ENCODE data around the gene COPB1. TPM values are rescaled to one million over a fixed set of nuclear protein-coding genes. Genes with fewer than 3 reads are reported as not detected.

Gene COPB1
- polyA plus RNA-seq, 1 donor (not counting 4 experiments of a cell fraction or from before 2014, with no cell fraction given) = 169 TPM

DNA sequence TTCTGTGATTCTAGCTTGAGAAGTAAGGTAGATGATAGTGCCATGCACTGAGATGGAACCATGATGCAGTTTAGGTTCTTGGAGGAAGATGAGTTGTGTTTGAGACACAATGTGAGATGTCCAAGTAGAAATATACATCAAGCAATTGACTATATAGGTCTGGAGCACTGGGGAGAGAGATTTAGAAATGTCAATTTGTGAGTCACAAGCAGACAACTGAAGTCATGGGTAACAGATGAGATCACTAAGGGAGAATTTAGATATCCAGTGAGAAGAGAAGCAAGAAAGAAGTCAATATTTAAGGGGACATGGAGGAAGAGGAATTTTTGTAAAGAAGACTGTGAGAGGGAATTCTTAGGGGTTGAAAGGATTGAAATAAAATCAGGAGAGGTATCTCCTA is 75.5 kb downstream of the COPB1 start:
- no peaks in the 10 kb centered on the region for H3K79me2 ChIP-seq (ENCODE audit: control insufficient read depth, insufficient read depth, low read length)
- dilution Hi-C loops (cut with MboI; ENCODE audit: extremely low pct_ligation_motif_present, low sequenced_read_pairs) = no loop called here
- H3K4me3 ChIP-seq (ENCODE audit: control insufficient read depth in 2 of 3, extremely low read depth in 1 of 3, insufficient read depth in 2 of 3, low read depth in 1 of 3, low read length in 3 of 3) = no peak overlapping the region
- no peaks in the 10 kb centered on the region for H3K36me3 ChIP-seq (ENCODE audit: control insufficient read depth in 2 of 2, extremely low read depth in 1 of 2, insufficient read depth in 2 of 2, low read length in 2 of 2)
- H3K9me3 ChIP-seq (ENCODE audit: control insufficient read depth, low read depth, low read length) = no peaks in the 10 kb centered on the region
- H3K4me1 ChIP-seq (ENCODE audit: control insufficient read depth, extremely low read depth, insufficient read depth, low read length) = peaks cover 34% of the 10 kb centered on the region
- no peak for DNase-seq (ENCODE audit: low read depth, low spot score)
- TF ChIP-seq EZH2 (IDR thresholded peaks at IDR 0.05; ENCODE audit: low read length) = no peak
- TF ChIP-seq, protein P1, sequence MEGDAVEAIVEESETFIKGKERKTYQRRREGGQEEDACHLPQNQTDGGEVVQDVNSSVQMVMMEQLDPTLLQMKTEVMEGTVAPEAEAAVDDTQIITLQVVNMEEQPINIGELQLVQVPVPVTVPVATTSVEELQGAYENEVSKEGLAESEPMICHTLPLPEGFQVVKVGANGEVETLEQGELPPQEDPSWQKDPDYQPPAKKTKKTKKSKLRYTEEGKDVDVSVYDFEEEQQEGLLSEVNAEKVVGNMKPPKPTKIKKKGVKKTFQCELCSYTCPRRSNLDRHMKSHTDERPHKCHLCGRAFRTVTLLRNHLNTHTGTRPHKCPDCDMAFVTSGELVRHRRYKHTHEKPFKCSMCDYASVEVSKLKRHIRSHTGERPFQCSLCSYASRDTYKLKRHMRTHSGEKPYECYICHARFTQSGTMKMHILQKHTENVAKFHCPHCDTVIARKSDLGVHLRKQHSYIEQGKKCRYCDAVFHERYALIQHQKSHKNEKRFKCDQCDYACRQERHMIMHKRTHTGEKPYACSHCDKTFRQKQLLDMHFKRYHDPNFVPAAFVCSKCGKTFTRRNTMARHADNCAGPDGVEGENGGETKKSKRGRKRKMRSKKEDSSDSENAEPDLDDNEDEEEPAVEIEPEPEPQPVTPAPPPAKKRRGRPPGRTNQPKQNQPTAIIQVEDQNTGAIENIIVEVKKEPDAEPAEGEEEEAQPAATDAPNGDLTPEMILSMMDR (optimal IDR thresholded peaks at IDR 0.05 in 1 of 3, IDR thresholded peaks at IDR 0.05 in 1 of 3, conservative IDR thresholded peaks at IDR 0.05 in 1 of 3; ENCODE audit: extremely low read depth in 1 of 3, insufficient read depth in 2 of 3, low read length in 3 of 3) = no peak
- H3K9me1 ChIP-seq (ENCODE audit: control insufficient read depth, extremely low read depth, insufficient read depth, low read length) = no peaks in the 10 kb centered on the region
- no peak overlapping the region for H3K27ac ChIP-seq (ENCODE audit: control insufficient read depth, insufficient read depth, low read length)
- H3K9ac ChIP-seq (ENCODE audit: control insufficient read depth, extremely low read depth, insufficient read depth, low read length) = no peak overlapping the region
- no peaks in the 10 kb centered on the region for H3K27me3 ChIP-seq (ENCODE audit: control insufficient read depth, extremely low read depth, insufficient read depth, low read length)
- H4K20me1 ChIP-seq (ENCODE audit: control insufficient read depth, extremely low read depth, insufficient read depth, low read length) = no peaks in the 10 kb centered on the region
- no peak overlapping the region for H2AFZ ChIP-seq (ENCODE audit: control insufficient read depth, low read length)
- FAIRE-seq = peak; percentile 13
- H3K4me2 ChIP-seq (ENCODE audit: control insufficient read depth, extremely low read depth, insufficient read depth, low read depth, low read length) = no peak overlapping the region

DNA sequence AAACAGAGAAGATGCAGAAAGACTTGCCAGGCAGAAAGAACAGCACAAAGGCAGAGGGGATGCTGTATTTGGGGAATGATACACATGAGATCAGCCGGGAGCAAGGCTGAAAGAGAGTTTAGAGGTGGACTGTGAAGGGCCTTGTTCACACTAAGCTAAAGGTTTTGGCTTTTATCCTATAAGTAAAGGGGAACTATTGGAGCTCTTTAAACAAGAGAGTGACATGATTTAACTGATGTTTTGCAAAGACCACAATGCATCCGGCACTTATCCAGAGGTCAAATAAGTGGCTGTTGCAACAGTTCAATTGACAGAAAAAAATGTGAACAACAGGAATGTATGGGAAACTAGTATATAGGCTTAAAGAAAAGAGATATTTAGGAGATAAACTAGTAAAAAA is 76.0 kb downstream of the COPB1 start:
- Histone ChIP-seq H3K36me3 (ENCODE audit: control insufficient read depth in 2 of 2, extremely low read depth in 1 of 2, insufficient read depth in 2 of 2, low read length in 2 of 2) (no peaks in the 10 kb centered on the region), H3K4me1 (ENCODE audit: control insufficient read depth, extremely low read depth, insufficient read depth, low read length) (peaks cover 34% of the 10 kb centered on the region), H3K27me3 (ENCODE audit: control insufficient read depth, extremely low read depth, insufficient read depth, low read length) (no peaks in the 10 kb centered on the region), H2AFZ (ENCODE audit: control insufficient read depth, low read length) (peak overlapping the region; percentile 4), H3K4me2 (ENCODE audit: control insufficient read depth, extremely low read depth, insufficient read depth, low read depth, low read length) (no peak overlapping the region), H3K9me3 (ENCODE audit: control insufficient read depth, low read depth, low read length) (no peaks in the 10 kb centered on the region), H4K20me1 (ENCODE audit: control insufficient read depth, extremely low read depth, insufficient read depth, low read length) (no peaks in the 10 kb centered on the region), H3K79me2 (ENCODE audit: control insufficient read depth, insufficient read depth, low read length) (no peaks in the 10 kb centered on the region), H3K27ac (ENCODE audit: control insufficient read depth, insufficient read depth, low read length) (no peak overlapping the region), H3K9me1 (ENCODE audit: control insufficient read depth, extremely low read depth, insufficient read depth, low read length) (no peaks in the 10 kb centered on the region), H3K9ac (ENCODE audit: control insufficient read depth, extremely low read depth, insufficient read depth, low read length) (no peak overlapping the region), H3K4me3 (ENCODE audit: control insufficient read depth in 2 of 3, extremely low read depth in 1 of 3, insufficient read depth in 2 of 3, low read depth in 1 of 3, low read length in 3 of 3) (no peak overlapping the region)
- dilution Hi-C loops (cut with MboI; ENCODE audit: extremely low pct_ligation_motif_present, low sequenced_read_pairs) = no loop called here
- FAIRE-seq (no peak), DNase-seq (ENCODE audit: low read depth, low spot score) (no peak)
- no peak for TF ChIP-seq EZH2 (IDR thresholded peaks at IDR 0.05; ENCODE audit: low read length)
- TF ChIP-seq, protein P1 (optimal IDR thresholded peaks at IDR 0.05 in 1 of 3, IDR thresholded peaks at IDR 0.05 in 1 of 3, conservative IDR thresholded peaks at IDR 0.05 in 1 of 3; ENCODE audit: extremely low read depth in 1 of 3, insufficient read depth in 2 of 3, low read length in 3 of 3) = no peak

All from keratinocyte (primary cell).